ENCODE data around the gene IL17RE.

IL17RE gene

DNA sequence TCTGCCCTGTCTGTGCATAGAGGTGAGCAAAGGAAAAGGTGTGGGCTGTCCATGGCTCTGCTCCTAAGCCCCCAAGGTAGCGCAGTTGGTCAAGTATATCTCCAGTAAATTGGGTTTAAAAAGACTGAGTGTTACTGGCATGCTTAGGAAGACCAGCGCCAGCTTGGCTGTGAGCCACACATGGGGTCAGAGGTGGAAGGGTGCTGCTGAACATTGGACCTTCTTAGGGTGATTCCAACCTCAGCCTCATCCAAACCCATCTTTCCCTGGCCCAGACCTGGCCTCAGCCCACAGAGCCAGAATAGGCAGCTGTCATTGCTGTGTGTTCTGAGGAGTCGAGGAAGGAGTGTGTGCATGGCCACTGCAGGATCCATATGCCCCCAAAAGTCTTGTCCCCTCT is 5.6 kb downstream of the IL17RE start:
- DNase-seq, result no peak

DNA sequence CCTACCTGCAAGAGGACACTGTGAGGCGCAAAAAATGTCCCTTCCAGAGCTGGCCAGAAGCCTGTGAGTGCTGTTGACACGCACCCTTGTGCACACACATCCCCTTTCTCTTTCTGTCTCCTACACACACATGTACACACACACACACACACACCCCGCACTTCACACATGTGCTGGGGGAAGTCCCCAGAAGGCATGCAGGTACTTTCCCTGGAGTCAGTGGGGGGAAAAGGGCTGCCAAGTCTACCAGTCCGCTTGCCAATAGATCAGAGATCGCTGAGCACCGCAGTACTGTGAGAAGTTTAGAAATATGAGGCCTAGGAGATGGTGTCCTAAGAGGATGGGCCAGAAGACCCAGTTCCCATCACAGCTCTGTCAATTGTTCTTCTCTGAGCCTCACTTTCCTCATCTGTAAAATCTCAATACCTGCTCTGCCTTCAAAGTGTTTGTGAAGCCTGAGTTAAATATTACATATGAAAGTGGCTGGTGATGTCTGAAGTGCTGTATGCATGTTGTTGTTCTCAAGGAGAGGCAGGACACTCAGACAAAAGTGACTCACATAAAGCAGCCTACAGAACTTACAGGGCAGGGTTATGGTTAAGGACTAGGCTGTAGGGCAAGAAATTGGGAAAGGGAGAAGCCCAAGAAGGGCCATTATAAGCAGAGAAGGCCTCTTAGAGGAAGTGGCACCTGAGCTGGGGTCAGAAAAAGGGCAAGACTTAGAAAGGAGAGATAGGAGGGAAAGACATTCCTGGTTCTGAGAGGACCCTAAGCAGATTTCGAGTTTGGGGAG is 6.8 kb downstream of the IL17RE start:
- no peak for DNase-seq

DNA sequence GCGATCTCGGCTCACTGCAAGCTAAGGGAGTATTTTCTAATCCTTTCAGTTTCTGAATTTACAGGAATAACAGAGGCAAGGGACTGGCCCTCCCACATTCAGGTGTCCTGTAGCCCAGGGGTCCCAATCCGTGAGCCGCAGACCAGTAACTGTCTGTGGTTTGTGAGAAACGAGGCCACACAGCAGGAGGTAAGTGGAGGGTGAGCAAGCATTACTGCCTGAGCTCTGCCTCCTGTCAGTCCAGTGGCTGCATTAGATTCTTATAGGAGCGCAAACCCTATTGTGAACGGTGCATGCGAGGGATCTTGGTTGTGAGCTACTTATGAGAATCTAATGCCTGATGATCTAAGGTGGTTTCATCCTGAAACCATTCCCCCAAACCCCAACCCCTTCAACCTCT is 9.2 kb downstream of the IL17RE start:
- DNase-seq, result no peak

DNA sequence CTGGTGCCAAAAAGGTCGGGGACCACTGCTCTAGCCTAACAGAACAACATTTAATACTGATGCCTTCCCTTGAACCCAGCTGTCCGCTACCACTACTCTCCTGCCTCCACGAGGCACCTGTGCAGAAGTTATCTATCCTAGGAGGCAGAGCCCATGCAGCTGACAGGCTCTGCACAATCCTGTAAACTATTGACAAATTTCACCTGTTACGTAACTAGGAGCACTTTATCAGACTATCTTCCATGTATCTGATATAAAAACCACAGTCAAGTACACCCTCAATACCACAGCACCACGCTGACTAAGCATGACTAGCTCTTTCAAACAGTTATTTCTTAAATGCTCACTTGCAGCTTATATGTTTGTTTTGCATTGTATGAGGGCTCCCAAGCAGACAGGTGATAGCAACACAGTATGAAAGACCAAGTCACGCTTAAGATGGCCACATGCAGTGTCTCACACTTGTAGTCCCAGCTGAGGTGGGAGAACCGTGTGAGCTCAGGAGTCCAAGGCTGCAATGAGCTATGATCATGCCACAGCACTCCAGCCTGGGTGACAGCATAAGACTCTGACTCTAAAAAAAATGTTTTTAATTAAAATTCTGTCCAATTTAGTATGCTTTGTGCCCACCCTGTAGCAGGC is 9.8 kb downstream of the IL17RE start:
- no peak for DNase-seq

DNA sequence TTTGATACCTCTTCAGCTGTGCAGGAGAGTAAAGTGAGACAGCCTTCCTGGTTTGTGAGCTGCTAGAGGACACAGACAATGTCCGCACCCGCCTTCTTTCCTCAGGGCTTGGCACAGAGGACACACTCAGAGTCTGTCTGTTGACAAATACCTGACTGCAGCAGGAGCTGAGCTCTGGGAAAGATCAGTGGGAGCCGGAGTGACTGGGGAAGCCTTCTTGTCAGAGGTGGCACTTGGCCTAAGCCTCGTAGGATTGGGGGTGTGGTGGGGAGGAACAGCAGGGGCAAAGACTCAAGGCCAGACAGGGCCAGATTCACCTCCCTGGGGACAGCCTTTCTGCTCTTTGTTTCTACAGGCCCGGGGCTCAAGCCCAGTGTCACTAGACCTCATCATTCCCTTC is 11.0 kb downstream of the IL17RE start:
- DNase-seq, result no peak

DNA sequence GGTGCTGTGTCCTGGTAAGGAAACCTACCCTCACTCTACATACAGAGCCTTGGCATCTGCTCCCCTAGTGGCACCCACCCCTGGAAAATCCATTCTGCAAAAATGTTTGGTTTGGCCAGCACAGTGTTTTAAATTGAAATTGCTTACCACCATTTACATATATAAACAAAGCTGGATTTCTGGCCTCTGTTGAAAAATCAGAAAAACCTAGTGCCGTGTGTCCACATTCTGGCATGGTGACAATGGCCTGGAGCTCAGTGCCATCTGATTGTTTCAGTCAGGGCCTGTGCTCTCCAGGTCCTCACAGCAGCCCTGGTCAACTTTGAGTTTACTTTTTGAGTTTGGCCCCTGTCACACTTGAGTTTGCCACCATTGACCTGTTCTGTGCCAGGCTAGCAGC is 11.4 kb downstream of the IL17RE start:
- DNase-seq, result no peak

DNA sequence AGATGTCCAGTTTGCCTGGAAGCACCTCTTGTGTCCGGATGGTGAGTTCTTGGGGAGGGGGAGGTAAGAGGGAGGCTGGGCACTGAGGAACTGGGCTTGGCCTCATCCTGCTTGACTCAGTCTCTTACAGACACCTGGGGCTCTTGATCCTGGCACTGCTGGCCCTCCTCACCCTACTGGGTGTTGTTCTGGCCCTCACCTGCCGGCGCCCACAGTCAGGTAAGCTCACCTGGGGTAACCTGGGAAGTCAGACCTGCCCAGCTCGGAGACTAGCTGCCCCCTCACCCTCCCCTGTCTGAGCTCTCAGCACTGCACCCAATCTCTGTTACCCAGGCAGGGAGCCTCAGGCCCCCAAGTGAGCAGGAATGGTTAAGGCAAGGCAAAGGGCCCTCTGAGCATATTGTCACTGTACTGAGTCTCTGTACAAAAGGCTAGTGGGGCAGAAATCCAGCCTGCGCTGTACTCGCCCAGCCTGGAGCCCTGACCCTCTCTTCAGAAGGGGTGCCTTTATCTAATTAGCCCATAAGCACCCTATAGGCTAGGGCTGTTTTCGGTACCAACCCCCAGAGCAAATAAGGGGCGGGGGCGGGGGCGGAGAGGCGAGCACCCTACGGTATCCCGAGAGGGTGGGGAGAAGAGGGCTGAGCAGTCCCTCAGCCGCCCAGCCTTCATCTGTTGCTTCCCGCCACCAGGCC is 12.1 kb downstream of the IL17RE start:
- no peak for DNase-seq

DNA sequence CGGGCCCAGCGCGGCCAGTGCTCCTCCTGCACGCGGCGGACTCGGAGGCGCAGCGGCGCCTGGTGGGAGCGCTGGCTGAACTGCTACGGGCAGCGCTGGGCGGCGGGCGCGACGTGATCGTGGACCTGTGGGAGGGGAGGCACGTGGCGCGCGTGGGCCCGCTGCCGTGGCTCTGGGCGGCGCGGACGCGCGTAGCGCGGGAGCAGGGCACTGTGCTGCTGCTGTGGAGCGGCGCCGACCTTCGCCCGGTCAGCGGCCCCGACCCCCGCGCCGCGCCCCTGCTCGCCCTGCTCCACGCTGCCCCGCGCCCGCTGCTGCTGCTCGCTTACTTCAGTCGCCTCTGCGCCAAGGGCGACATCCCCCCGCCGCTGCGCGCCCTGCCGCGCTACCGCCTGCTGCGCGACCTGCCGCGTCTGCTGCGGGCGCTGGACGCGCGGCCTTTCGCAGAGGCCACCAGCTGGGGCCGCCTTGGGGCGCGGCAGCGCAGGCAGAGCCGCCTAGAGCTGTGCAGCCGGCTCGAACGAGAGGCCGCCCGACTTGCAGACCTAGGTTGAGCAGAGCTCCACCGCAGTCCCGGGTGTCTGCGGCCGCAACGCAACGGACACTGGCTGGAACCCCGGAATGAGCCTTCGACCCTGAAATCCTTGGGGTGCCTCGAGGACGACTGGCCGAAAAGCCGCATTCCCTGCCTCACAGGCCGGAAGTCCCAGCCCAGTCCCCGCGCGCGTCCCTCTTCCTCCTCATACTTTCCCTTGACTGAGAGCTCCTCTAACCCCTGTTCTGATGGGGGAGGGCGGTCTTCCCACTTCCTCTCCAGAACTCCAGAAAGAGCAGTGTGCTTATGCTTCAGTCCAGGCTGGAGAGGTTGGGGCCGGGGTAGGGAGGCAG is 12.8 kb downstream of the IL17RE start:
- DNase-seq, result peak; percentile 12

DNA sequence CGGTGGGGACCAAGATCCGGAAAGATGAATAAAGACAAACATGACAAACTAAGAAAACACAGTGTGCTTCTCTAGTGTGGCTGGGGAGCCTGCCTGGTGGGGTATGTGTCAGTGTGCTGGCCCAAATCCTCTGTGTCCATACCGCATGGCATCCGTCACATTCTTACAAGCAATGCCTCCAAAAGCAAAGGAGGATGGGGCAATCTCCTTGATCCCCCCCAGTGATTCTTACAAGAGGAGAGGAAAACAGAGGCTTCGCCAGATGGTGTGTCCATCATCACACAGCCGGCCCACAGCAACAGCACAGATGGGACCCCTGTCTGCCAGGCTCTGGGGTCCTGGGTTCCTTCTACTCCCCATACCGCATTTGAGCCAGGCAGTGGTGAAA is 13.7 kb downstream of the IL17RE start:
- no peak for DNase-seq

DNA sequence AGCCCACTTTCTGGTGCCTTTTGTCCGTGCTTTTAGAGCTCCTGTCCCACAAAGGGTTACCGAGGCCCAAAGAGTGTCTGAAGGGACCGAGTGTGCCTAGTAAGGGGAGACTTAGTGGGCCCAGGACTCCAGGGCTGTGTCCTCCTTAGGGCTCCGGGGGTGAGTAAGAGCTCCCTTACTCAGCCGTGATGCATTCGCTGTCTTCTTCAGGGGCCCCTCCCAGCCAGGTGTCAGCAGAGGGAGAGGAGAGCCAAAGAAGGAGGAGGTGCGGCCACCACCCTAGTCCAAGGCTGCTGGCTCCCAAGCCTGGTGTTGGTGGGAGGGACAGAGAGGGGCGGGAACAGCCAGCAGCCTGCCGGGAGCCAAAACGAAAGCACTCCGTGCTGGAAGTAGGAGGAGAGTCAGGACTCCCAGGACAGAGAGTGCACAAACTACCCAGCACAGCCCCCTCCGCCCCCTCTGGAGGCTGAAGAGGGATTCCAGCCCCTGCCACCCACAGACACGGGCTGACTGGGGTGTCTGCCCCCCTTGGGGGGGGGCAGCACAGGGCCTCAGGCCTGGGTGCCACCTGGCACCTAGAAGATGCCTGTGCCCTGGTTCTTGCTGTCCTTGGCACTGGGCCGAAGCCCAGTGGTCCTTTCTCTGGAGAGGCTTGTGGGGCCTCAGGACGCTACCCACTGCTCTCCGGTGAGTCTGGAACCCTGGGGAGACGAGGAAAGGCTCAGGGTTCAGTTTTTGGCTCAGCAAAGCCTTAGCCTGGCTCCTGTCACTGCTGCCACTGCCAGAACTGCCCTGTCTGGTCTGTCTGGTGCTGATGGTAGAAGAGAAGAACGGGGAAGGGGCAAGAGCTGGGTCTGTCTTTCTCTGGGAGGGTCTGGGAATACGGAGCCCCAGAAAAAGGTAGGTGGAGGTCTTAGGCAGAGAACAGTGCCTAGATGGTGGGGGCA is 14.4 kb downstream of the IL17RE start, which contains the start of gene IL17RC:
Gene IL17RC (plus strand): TSS at position 365 of the 947 bp plus-strand sequence. CDS start 218 bp downstream, at position 583.
- DNase-seq, result peak; percentile 57

DNA sequence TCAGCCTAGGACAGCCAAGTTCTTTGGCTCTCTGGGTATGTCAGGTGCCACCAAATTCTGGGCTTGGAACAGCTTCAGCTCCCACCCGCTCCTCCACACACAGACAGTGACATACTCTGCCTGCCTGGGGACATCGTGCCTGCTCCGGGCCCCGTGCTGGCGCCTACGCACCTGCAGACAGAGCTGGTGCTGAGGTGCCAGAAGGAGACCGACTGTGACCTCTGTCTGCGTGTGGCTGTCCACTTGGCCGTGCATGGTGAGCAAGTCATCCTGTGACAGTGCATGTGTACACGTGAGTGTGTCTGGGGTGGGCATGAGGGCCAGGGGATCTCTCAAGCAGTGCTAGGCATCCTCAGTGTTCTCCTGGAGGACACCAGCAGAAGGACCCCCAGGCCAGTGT is 15.2 kb downstream of the IL17RE start:
- DNase-seq, result no peak

DNA sequence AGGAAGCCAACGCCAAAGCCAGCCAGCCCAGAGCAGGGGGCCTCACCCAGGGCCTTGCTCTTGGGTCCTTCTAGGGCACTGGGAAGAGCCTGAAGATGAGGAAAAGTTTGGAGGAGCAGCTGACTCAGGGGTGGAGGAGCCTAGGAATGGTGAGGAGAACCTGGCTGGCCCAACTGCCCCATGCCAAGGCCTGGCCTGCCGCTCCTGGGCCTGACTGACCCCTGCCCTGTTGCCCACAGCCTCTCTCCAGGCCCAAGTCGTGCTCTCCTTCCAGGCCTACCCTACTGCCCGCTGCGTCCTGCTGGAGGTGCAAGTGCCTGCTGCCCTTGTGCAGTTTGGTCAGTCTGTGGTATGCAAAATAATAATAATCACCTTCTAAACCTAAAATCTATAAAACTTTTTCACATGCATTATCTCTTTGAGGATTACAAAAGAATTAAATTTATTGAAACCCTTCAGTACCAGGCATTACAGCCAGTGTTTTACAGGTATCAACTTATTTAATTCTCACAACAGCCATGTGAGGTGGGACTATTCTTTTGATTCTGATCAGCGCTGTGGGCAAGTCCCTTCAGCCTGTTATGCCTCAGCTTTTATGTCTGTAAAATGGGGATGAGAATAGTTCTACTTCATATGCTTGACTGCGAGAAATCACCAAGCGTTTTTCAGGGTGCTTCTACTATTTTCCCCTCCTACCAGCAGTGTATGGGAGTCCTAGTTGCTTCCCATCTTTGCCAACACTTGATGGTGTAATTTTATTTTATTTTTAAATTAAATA is 15.8 kb downstream of the IL17RE start:
- DNase-seq, result no peak

DNA sequence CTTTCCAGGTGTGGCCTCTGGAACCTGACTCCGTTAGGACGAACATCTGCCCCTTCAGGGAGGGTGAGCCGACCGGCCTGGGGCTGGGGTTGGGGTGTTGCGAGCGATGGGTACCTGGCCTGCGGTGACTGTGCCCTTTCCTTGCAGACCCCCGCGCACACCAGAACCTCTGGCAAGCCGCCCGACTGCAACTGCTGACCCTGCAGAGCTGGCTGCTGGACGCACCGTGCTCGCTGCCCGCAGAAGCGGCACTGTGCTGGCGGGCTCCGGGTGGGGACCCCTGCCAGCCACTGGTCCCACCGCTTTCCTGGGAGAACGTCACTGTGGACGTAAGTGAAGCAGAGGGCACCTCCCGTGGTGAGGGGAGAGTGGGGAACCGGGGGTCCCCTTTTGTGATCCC is 25.5 kb downstream of the IL17RE start:
- no peak for DNase-seq

DNA sequence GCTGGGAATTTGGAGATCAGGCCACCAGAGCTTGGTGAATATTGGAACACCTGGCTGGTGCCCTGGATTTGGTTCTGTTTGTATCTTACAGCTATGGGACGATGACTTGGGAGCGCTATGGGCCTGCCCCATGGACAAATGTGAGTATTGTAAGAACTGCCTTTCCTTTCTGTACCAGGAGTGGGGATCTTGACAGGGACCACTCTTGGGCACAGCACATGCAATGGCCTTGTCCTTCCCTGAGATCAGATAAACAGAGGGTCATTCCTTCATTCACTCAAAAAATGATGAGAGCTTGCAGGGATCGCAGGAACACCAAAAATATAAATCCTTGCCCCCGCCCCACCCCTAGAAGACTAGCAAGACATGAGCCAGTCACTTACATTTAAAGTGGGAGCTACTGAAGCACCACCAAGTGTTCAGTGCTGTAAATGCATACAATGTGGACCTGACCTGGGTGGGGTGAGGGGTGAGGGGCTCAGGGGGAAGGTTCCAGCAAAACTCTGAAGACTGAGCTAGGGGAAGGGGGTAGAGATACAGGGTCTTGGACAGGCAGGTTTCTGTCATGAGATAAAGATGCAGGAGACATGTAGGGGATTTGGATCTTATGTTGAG is 28.3 kb downstream of the IL17RE start:
- DNase-seq, result no peak

DNA sequence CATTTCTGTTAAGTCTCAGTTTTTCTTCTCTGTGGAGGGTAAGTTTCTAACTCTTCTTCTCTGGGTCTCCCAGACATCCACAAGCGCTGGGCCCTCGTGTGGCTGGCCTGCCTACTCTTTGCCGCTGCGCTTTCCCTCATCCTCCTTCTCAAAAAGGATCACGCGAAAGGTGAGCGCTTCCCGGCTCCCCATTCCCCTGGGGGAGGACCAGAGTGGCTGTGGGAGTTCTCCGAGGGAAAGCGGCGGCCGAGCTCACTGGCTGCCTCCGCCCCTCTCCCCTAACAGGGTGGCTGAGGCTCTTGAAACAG is 29.8 kb downstream of the IL17RE start:
- DNase-seq, result no peak

DNA sequence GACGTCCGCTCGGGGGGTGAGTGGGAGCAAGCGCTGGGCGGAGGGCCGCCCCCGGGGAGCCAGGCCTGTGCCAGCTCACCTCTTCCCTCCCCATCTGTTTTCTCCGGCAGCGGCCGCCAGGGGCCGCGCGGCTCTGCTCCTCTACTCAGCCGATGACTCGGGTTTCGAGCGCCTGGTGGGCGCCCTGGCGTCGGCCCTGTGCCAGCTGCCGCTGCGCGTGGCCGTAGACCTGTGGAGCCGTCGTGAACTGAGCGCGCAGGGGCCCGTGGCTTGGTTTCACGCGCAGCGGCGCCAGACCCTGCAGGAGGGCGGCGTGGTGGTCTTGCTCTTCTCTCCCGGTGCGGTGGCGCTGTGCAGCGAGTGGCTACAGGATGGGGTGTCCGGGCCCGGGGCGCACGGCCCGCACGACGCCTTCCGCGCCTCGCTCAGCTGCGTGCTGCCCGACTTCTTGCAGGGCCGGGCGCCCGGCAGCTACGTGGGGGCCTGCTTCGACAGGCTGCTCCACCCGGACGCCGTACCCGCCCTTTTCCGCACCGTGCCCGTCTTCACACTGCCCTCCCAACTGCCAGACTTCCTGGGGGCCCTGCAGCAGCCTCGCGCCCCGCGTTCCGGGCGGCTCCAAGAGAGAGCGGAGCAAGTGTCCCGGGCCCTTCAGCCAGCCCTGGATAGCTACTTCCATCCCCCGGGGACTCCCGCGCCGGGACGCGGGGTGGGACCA is 30.4 kb downstream of the IL17RE start:
- peak; percentile 36 for DNase-seq

DNA sequence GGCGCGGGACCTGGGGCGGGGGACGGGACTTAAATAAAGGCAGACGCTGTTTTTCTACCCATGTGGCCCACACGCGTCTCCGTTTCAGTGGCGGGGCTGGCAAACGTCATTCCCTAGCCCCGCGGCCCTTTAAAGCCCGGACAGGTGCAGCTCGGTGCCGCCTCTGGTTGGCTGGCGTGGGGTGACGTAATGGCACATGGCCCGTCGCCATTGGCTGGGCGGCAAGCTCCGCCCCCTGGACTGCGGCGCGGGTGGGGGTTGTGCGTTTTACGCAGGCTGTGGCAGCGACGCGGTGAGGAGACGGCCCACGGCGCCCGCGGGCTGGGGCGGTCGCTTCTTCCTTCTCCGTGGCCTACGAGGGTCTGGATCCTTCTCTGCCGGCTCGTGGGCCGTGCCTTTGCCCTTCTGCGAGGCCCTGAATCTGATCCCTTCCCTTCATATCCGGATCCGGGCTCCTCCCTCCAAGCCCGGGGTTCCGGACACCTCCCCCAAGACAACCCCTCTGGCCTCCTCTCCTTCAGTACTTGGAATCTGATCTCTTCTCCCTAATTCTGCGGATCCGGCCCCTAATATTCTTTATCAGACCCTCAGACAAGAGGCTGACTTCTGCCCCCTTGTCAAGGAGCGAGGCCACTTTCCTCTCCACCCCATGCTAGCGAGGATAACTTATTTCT is 31.1 kb downstream of the IL17RE start, which contains the start of gene CRELD1:
Gene CRELD1 (plus strand): TSS at position 274 of the 674 bp plus-strand sequence. CDS start 605 bp downstream, outside the sequence.
- DNase-seq, result peak; percentile 86

DNA sequence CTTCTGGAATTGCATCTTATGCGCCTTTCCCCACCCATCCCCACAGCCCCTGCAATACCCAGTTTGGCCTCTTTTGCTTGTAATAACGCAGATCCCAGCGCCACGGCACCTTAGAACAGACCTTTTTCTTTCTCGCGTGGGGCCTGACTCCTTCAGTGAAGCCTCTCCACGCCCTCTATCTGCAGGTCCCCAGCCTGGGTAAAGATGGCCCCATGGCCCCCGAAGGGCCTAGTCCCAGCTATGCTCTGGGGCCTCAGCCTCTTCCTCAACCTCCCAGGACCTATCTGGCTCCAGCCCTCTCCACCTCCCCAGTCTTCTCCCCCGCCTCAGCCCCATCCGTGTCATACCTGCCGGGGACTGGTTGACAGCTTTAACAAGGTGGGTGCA is 31.6 kb downstream of the IL17RE start:
- DNase-seq, result no peak

DNA sequence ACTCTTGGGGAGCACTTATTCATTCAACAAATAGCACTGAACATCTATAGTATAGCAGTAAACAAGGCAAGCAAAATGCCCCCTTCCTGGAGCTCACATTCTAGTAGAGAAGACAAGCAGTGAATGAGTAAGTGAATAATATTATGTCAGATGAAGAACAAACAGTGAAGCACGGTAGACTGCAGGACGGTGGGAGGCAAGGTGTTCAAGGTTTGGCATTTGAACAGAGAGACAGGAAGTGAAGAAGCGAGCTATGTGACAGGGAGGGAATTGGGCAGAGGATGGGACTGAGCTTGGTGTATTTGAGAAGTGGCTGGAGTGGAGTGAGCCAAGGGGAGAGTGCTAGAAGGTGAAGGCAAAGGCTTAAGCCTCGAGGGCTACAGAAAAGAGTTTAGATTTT is 32.3 kb downstream of the IL17RE start:
- no peak for DNase-seq

Data from NCI-H774 (cell line).